Keratinocyte (primary cell): ENCODE results near the gene MST1. TPM values are rescaled to one million over a fixed set of nuclear protein-coding genes. Genes with fewer than 3 reads are reported as not detected.

ENCODE experiments used
- DNase-seq: peaks from one replicate; pipeline ENCODE4 v3.0.0-alpha.2; 2011; ENCODE audit warnings: low read depth, missing footprints, low spot score
- FAIRE-seq: peaks from 2 replicates; lab custom pipeline; 2011; peaks lifted over from hg19 to GRCh38; lab: Jason Lieb, UNC
- H2AFZ ChIP-seq: 2 replicates; pipeline ENCODE4 v1.6.0; 2012; ENCODE audit warnings: low read length, control low read depth, inconsistent platforms; ENCODE audit not compliant: control insufficient read depth
- H3K27ac ChIP-seq: 2 replicates; pipeline ENCODE4 v1.5.1; 2011; ENCODE audit warnings: low read length; ENCODE audit not compliant: control insufficient read depth, insufficient read depth
- H3K27me3 ChIP-seq: 3 replicates; pipeline ENCODE4 v1.6.0; 2011; ENCODE audit warnings: low read length; ENCODE audit not compliant: control insufficient read depth, insufficient read depth; ENCODE audit errors: extremely low read depth
- H3K36me3 ChIP-seq, 2 experiments: 2 replicates in 1 of 2; 3 replicates in 1 of 2; pipeline ENCODE4 v1.5.1; 2011; ENCODE audit warnings: low read length in 2 of 2, mild to moderate bottlenecking in 1 of 2; ENCODE audit not compliant: control insufficient read depth in 2 of 2, insufficient read depth in 2 of 2; ENCODE audit errors: extremely low read depth in 1 of 2
- H3K4me1 ChIP-seq: 3 replicates; pipeline ENCODE4 v1.5.1; 2011; ENCODE audit warnings: low read length; ENCODE audit not compliant: control insufficient read depth, insufficient read depth; ENCODE audit errors: extremely low read depth
- H3K4me2 ChIP-seq: 3 replicates; pipeline ENCODE4 v1.6.0; 2011; ENCODE audit warnings: low read depth, low read length; ENCODE audit not compliant: control insufficient read depth, insufficient read depth; ENCODE audit errors: extremely low read depth
- H3K4me3 ChIP-seq, 3 experiments: fragments of 200-600 bp in 1 of 3; sonication (generic) in 1 of 3; 2 replicates in 2 of 3; 3 replicates in 1 of 3; pipeline ENCODE4 v1.5.1; 2011 to 2016; ENCODE audit warnings: low read length in 3 of 3, mild to moderate bottlenecking in 3 of 3, control low read depth in 2 of 3, inconsistent platforms in 1 of 3, low read depth in 1 of 3, mixed read lengths in 1 of 3, mixed run types in 1 of 3, moderate library complexity in 1 of 3; ENCODE audit not compliant: control insufficient read depth in 2 of 3, insufficient read depth in 2 of 3; ENCODE audit errors: extremely low read depth in 1 of 3
- H3K79me2 ChIP-seq: 2 replicates; pipeline ENCODE4 v1.6.0; 2012; ENCODE audit warnings: low read length; ENCODE audit not compliant: control insufficient read depth, insufficient read depth
- H3K9ac ChIP-seq: 3 replicates; pipeline ENCODE4 v1.6.0; 2011; ENCODE audit warnings: low read length; ENCODE audit not compliant: control insufficient read depth, insufficient read depth; ENCODE audit errors: extremely low read depth
- H3K9me1 ChIP-seq: 3 replicates; pipeline ENCODE4 v1.6.0; 2011; ENCODE audit warnings: low read length; ENCODE audit not compliant: control insufficient read depth, insufficient read depth; ENCODE audit errors: extremely low read depth
- H3K9me3 ChIP-seq: 2 replicates; pipeline ENCODE4 v1.5.1; 2012; ENCODE audit warnings: low read depth, low read length; ENCODE audit not compliant: control insufficient read depth
- H4K20me1 ChIP-seq: 3 replicates; pipeline ENCODE4 v1.6.0; 2011; ENCODE audit warnings: low read length; ENCODE audit not compliant: control insufficient read depth, insufficient read depth; ENCODE audit errors: extremely low read depth
- CTCF ChIP-seq, 3 experiments: IDR thresholded peaks in 1 of 3; conservative IDR thresholded peaks in 1 of 3; optimal IDR thresholded peaks in 1 of 3; 2 replicates in 2 of 3; 3 replicates in 1 of 3; pipeline versions ENCODE3 to v1.5.1; 2011; ENCODE audit warnings: low read length in 3 of 3, mild to moderate bottlenecking in 3 of 3, moderate library complexity in 2 of 3, control low read depth in 1 of 3, inconsistent platforms in 1 of 3; ENCODE audit not compliant: insufficient read depth in 2 of 3; ENCODE audit errors: extremely low read depth in 1 of 3
- EZH2 ChIP-seq: IDR thresholded peaks from one replicate; pipeline ENCODE4 v1.6.1; 2012; ENCODE audit warnings: inconsistent platforms, mild to moderate bottlenecking, low read length, moderate library complexity
- dilution Hi-C: fragments of 300-500 bp; cut with MboI; formaldehyde crosslinking; loops from one replicate; pipeline ENCODE4 v1.7.0; 2020; ENCODE audit warnings: low sequenced_read_pairs; ENCODE audit not compliant: extremely low pct_ligation_motif_present
- polyA plus RNA-seq, 5 experiments: library from polyadenylated mRNA; depleted of rRNA in 3 of 5; stranded (reverse) in 3 of 5; stranded (forward) in 1 of 5; unstranded in 1 of 5; fragments of >200 nt; gene quantifications; 1 replicate in 1 of 5; 2 replicates in 3 of 5; 3 replicates in 1 of 5; pipeline versions ENCODE4 v1.2.1 to v1.2.3, GENCODE V29; 2011 to 2012; ENCODE audit warnings: missing spikeins in 2 of 5, low read depth in 1 of 5, low replicate concordance in 1 of 5

Gene MST1
- polyA plus RNA-seq, 1 donor (not counting 4 experiments of a cell fraction or from before 2014, with no cell fraction given) = 5.2 TPM

GRCh38 chr3:49662021-49662420 is 27.3 kb downstream of the MST1 start:
- Histone ChIP-seq H3K27me3 (peaks cover 22% of the 10 kb centered on the region), H3K9me3 (no peaks in the 10 kb centered on the region), H3K79me2 (no peaks in the 10 kb centered on the region), H3K36me3 (no peaks in the 10 kb centered on the region), H3K9me1 (no peaks in the 10 kb centered on the region), H4K20me1 (no peaks in the 10 kb centered on the region), H3K4me1 (no peaks in the 10 kb centered on the region), H2AFZ (no peak overlapping the region), H3K4me3 (no peak overlapping the region), H3K27ac (no peak overlapping the region), H3K9ac (no peak overlapping the region), H3K4me2 (no peak overlapping the region)
- no peak for DNase-seq
- FAIRE-seq = no peak
- no peak for TF ChIP-seq CTCF (optimal IDR thresholded peaks at IDR 0.05 in 1 of 3, IDR thresholded peaks at IDR 0.05 in 1 of 3, conservative IDR thresholded peaks at IDR 0.05 in 1 of 3; ENCODE audit: extremely low read depth in 1 of 3, insufficient read depth in 2 of 3, low read length in 3 of 3)
- dilution Hi-C loops = loop anchor here (25.0 kb wide), 1 partner anchor 100 kb away; the partner anchor contains the start of gene BSN

- TF ChIP-seq EZH2 = no peak
- no peak for TF ChIP-seq CTCF (optimal IDR thresholded peaks at IDR 0.05 in 1 of 3, IDR thresholded peaks at IDR 0.05 in 1 of 3, conservative IDR thresholded peaks at IDR 0.05 in 1 of 3; ENCODE audit: extremely low read depth in 1 of 3, insufficient read depth in 2 of 3, low read length in 3 of 3)
- no peak for DNase-seq
- Histone ChIP-seq H3K9me1 (no peaks in the 10 kb centered on the region), H2AFZ (no peak overlapping the region), H3K4me3 (no peak overlapping the region), H3K79me2 (no peaks in the 10 kb centered on the region), H3K4me1 (no peaks in the 10 kb centered on the region), H3K27me3 (peaks cover 27% of the 10 kb centered on the region), H3K27ac (no peak overlapping the region), H3K9me3 (no peaks in the 10 kb centered on the region), H3K36me3 (no peaks in the 10 kb centered on the region), H3K9ac (no peak overlapping the region), H4K20me1 (no peaks in the 10 kb centered on the region), H3K4me2 (no peak overlapping the region)
- FAIRE-seq = no peak
- dilution Hi-C loops = loop anchor here (25.0 kb wide), 1 partner anchor 99 kb away; the partner anchor contains the start of gene BSN
Observed at GRCh38 chr3:49661281-49661680, 28.0 kb downstream of the MST1 start.
